Peyer's patch (tissue), 4 donors: ENCODE measurements around the gene MBD3L2B. TPM values are rescaled to one million over a fixed set of nuclear protein-coding genes. Genes with fewer than 3 reads are reported as not detected.
"Not testable (repeated sequence)": the region's sequence is repeated elsewhere in the genome, so short reads cannot be mapped to it uniquely, and the experiment has no call there.

Source experiments
- DNase-seq, 3 donors: peaks; one replicate each; pipeline ENCODE4 v3.0.0-alpha.2; 2017 to 2019
- H3K27ac ChIP-seq, 4 donors: fragments of 200-600 bp; sonication (generic); one replicate each; pipeline ENCODE4 v1.5.1; 2016 to 2019
- H3K27me3 ChIP-seq, 2 donors: fragments of 200-600 bp; sonication (generic); one replicate each; pipeline ENCODE4 v1.5.1; 2019
- H3K36me3 ChIP-seq, 3 donors: fragments of 200-600 bp; sonication (generic); one replicate each; pipeline ENCODE4 v1.5.1; 2016 to 2019
- H3K4me1 ChIP-seq, 4 donors: fragments of 200-600 bp; sonication (generic); one replicate each; pipeline ENCODE4 v1.5.1; 2016 to 2019
- H3K4me3 ChIP-seq, 4 donors: fragments of 200-600 bp; sonication (generic); 1 replicate in 3 of 4; 2 replicates in 1 of 4; pipeline ENCODE4 v1.5.1; 2016 to 2019; ENCODE audit warnings: mild to moderate bottlenecking in 1 of 4
- H3K9me3 ChIP-seq, 4 donors: fragments of 200-600 bp; sonication (generic); one replicate each; pipeline ENCODE4 v1.5.1; 2016 to 2019; ENCODE audit warnings: mild to moderate bottlenecking in 1 of 4
- POLR2A ChIP-seq, 2 donors: fragments of 450-650 bp; IDR thresholded peaks; one replicate each; pipeline ENCODE4 v1.5.1; 2017; ENCODE audit warnings: antibody characterized with exemption in 2 of 2, mild to moderate bottlenecking in 2 of 2, moderate library complexity in 2 of 2
- total RNA-seq, 4 donors: library from RNA; depleted of rRNA; stranded (reverse); fragments of >200 nt; gene quantifications; one replicate each; pipeline ENCODE4 v1.1.0, GENCODE V29; 2016
- TF ChIP-seq, protein P1 (sequence below), 6 experiments: fragments of 450-650 bp in 4 of 6; fragments of 200-600 bp in 2 of 6; sonication (generic) in 1 of 6; IDR thresholded peaks; one replicate each; pipeline ENCODE4 v1.5.1; 2017 to 2019; ENCODE audit warnings: antibody characterized with exemption in 6 of 6, mild to moderate bottlenecking in 3 of 6, moderate library complexity in 1 of 6

MBD3L2B gene
- total RNA-seq, 4 donors from 2014 or later = not detected

DNA sequence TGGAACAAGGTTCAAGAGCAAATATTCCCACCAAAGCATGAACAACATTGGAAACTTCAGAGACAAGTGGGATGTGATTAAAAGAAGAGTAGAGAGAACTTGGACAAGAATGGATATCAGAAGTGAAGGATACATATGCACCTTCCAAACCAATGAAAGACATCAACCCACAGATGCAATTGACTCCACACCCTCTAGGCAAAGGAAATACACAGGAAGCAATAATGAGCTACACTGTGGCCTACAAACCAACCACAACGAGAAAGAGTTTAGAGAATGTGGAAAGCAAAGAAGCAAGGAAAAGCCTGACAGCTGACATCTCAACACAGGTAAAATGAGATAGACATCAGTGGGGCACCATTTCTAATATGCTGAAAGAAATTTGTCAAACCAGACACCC, 7.6 kb upstream of the MBD3L2B start:
- DNase-seq, H3K4me1 ChIP-seq, H3K27ac ChIP-seq, H3K27me3 ChIP-seq, H3K4me3 ChIP-seq, H3K36me3 ChIP-seq, H3K9me3 ChIP-seq: not testable (repeated sequence)

DNA sequence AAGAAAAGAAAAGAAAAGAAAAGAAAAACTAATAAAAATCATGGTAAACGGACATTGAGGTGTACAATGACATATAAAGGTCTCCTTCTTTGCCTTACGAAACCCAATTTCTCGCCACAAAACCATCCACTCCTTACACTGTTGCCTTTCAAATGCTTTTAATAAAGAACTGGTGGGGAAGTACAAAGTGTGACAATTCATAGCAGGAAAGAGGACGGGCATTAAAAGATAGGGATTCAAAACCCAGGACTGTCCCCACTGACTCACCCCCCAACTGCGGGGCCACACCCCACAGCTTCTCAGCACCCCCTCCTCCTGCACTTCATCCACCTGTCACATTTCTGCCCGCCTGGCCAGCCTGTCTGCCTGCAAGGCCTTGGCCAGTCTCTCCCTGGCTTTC, 2.4 kb downstream of the MBD3L2B start:
- Histone ChIP-seq H3K4me3 (no peak overlapping the region), H3K36me3 (no peaks in the 10 kb centered on the region), H3K27ac (no peak overlapping the region), H3K9me3 (no peaks in the 10 kb centered on the region), H3K4me1 (no peaks in the 10 kb centered on the region), H3K27me3 (no peaks in the 10 kb centered on the region)
- DNase-seq = no peak
- TF ChIP-seq, protein P1, sequence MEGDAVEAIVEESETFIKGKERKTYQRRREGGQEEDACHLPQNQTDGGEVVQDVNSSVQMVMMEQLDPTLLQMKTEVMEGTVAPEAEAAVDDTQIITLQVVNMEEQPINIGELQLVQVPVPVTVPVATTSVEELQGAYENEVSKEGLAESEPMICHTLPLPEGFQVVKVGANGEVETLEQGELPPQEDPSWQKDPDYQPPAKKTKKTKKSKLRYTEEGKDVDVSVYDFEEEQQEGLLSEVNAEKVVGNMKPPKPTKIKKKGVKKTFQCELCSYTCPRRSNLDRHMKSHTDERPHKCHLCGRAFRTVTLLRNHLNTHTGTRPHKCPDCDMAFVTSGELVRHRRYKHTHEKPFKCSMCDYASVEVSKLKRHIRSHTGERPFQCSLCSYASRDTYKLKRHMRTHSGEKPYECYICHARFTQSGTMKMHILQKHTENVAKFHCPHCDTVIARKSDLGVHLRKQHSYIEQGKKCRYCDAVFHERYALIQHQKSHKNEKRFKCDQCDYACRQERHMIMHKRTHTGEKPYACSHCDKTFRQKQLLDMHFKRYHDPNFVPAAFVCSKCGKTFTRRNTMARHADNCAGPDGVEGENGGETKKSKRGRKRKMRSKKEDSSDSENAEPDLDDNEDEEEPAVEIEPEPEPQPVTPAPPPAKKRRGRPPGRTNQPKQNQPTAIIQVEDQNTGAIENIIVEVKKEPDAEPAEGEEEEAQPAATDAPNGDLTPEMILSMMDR (IDR thresholded peaks at IDR 0.05) = no peak
- TF ChIP-seq POLR2A (IDR thresholded peaks at IDR 0.05) = no peak

DNA sequence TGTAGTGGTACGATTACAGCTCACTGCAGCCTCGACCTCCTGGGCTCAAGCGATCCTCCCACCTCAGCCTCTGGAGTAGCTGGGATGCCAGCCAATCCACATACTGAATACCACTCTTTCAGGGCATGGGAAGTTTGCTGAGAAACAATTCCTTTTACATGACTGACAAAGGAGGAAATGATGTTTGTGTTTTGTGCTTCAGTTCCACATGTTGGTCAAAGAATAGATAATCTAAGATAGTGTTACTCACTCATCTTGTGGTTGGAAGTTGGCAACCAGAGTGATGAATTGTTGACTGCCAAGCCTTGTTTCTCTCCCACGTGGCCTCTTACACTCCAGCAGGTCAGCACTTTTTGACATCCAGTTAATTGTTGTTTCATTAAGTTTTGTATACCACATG, 7.6 kb downstream of the MBD3L2B start:
- Histone ChIP-seq H3K4me3 (no peak overlapping the region), H3K4me1 (no peaks in the 10 kb centered on the region), H3K27ac (no peak overlapping the region), H3K9me3 (no peaks in the 10 kb centered on the region), H3K27me3 (no peaks in the 10 kb centered on the region), H3K36me3 (no peaks in the 10 kb centered on the region)
- no peak for DNase-seq
- TF ChIP-seq POLR2A (IDR thresholded peaks at IDR 0.05) = no peak
- TF ChIP-seq, protein P1 (IDR thresholded peaks at IDR 0.05) = no peak

DNA sequence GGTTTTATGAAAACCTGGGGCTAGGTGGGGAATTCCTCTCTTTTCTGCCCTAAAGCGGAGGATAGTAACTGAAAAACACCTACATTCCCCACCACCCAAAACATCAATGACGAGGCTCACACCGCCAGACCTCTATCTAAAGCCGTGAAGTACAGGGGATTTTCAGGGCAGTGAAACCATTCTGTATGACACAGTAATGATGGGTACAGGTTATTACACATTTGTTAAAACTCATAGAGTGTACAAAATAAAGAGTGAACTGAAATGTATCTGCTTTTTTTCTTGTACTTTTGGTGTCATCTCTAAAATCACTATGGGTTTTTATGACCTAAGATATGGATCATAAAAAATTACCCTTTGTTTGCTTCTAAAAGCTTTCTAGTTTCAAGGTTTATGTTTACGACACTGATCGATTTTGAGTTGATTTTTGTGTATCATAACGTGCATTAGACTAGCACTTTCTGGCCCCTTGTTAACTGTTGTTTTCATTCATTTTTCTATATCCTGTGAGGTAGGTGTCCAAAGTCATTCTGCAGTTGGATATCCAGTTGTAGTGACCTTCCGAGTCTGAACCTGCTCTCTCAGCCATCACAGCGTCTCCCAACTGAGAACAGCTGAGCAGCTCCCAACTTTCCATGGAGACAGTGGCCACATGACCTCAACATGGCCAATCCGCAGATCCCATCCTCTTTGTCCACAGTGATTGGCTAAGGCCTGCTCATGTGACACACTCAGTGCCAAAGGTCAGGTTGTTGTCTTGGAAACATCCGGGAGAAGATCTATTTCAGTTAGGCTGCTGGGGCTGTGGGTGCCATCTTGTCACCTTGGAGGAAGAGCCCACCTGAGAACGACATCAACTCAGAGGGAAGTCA, 10.3 kb downstream of the MBD3L2B start:
- no peak for DNase-seq
- no peaks in the 10 kb centered on the region for H3K27me3 ChIP-seq

DNA sequence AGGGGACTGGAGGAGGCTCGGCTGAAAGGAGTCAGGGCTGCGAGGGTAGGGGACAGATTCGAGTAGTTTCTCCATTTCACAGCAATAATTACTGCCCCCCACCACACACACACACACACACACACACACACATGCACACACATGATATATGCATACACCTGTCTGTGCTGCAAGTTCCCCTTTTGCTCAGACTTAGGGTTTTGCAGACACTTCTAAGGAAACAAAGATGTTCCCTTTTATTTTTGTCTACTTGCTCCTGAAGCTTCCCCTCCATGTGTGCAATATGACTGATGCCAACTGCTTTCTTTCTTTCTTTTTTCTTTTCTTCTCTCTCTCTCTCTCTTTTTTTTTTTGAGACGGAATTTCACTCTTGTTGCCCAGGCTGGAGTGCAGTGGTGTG, 13.4 kb downstream of the MBD3L2B start:
- no peak overlapping the region for H3K4me3 ChIP-seq
- DNase-seq = no peak
- no peaks in the 10 kb centered on the region for H3K27me3 ChIP-seq
- no peak overlapping the region for H3K27ac ChIP-seq
- no peaks in the 10 kb centered on the region for H3K36me3 ChIP-seq
- H3K4me1 ChIP-seq = no peaks in the 10 kb centered on the region
- TF ChIP-seq, protein P1 (IDR thresholded peaks at IDR 0.05) = no peak
- H3K9me3 ChIP-seq = no peaks in the 10 kb centered on the region

More for the DNA sequence above, 10.3 kb downstream of the MBD3L2B start:
- TF ChIP-seq POLR2A (IDR thresholded peaks at IDR 0.05) = no peak
- TF ChIP-seq, protein P1 (IDR thresholded peaks at IDR 0.05) = no peak
- no peaks in the 10 kb centered on the region for H3K9me3 ChIP-seq
- H3K4me3 ChIP-seq = no peak overlapping the region
- no peak overlapping the region for H3K27ac ChIP-seq
- no peaks in the 10 kb centered on the region for H3K36me3 ChIP-seq
- no peaks in the 10 kb centered on the region for H3K4me1 ChIP-seq

DNA sequence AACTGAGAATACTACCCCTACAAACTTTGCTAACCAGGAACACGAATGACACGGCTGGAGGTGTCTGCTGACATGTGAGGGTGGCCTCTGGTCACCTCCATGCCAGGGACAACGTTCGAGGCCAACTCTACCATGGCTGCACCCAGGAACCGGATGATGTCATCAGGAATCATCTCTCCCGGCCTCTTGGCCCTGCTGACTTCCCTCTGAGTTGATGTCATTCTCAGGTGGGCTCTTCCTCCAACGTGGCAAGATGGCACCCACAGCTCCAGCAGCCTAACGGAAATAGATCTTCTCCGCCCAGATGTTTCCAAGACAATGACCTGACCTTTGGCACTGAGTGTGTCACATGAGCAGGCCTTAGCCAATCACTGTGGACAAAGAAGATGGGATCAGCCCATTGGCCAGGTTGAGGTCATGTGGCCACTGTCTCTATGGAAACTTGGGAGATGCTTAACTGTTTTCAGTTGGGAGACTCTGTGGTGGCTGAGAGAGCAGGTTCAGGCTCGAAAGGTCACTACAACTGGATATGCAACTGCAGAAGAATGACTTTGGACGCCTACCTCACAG, 15.0 kb downstream of the MBD3L2B start:
- H3K4me1 ChIP-seq = no peaks in the 10 kb centered on the region
- H3K4me3 ChIP-seq = no peak overlapping the region
- H3K27ac ChIP-seq = no peak overlapping the region
- no peaks in the 10 kb centered on the region for H3K9me3 ChIP-seq
- TF ChIP-seq, protein P1 (IDR thresholded peaks at IDR 0.05) = no peak
- TF ChIP-seq POLR2A (IDR thresholded peaks at IDR 0.05) = no peak
- H3K27me3 ChIP-seq = no peaks in the 10 kb centered on the region
- no peak for DNase-seq
- no peaks in the 10 kb centered on the region for H3K36me3 ChIP-seq
